ENCODE measurements around the gene POLR2A. TPM values are rescaled to one million over a fixed set of nuclear protein-coding genes. Genes with fewer than 3 reads are reported as not detected.
A peak's percentile ranks its signal among the peaks of the same experiment; 100 is the strongest.

The POLR2A gene
- polyA plus RNA-seq, 1 experiment, result 18.4 TPM

GRCh38 chr17:7544911-7545310 lies 60.7 kb downstream of the POLR2A start:
- ChIA-PET POLR2A (no interaction called here), CTCF (interaction anchor here (1.1 kb wide), 1 partner anchor 16 kb away, joined by 5 read pairs; no protein-coding TSS in a partner anchor)
- no peak for DNase-seq (ENCODE audit: low read depth, low spot score)
- Histone ChIP-seq H3K27ac (ENCODE audit: low read depth, low read length) (no peak overlapping the region), H3K4me3 (ENCODE audit: low read depth, low read length) (no peak overlapping the region), H3K27me3 (ENCODE audit: control insufficient read depth, insufficient read depth, low read length) (peaks cover 4% of the 10 kb centered on the region), H3K9me3 (ENCODE audit: control insufficient read depth, insufficient read depth, low read length) (no peaks in the 10 kb centered on the region; the same call in 1 of the 2 replicates)
- no peak for TF ChIP-seq CTCF (IDR thresholded peaks at IDR 0.05; ENCODE audit: low read depth, low read length)

GRCh38 chr17:7548585-7549400 lies 64.6 kb downstream of the POLR2A start, which contains the start of gene TNFSF12:
TNFSF12 (plus strand) TSS chr17:7549058; CDS start chr17:7549154, 96 bp downstream.
- H3K4me3 ChIP-seq (ENCODE audit: low read depth, low read length), result peak within 1 kb of the TSS; percentile 70
- no peak for TF ChIP-seq CTCF (IDR thresholded peaks at IDR 0.05; ENCODE audit: low read depth, low read length)
- H3K9me3 ChIP-seq (ENCODE audit: control insufficient read depth, insufficient read depth, low read length), result no peaks in the 10 kb centered on the region; the same call in 1 of the 2 replicates
- POLR2A ChIA-PET, result no interaction called here
- DNase-seq (ENCODE audit: low read depth, low spot score), result no peak
- CTCF ChIA-PET, result interaction anchor here (1.3 to 3.1 kb wide), 2 partner anchors 12 to 13 kb away, joined by 4 to 17 read pairs; partner anchors contain the start of gene SENP3
- peak within 1 kb of the TSS; percentile 21 for H3K27ac ChIP-seq (ENCODE audit: low read depth, low read length)
- no peaks in the 10 kb centered on the region for H3K27me3 ChIP-seq (ENCODE audit: control insufficient read depth, insufficient read depth, low read length)

Small RNA genes within 50 kb of the gene (small RNA-seq; reads per million reads assigned to genes)
- gene RF00019 (ENCODE audit: insufficient read length, low read depth), result not detected

Other genes with a start within 250 kb of the POLR2A start
- 5.1 and 8.2 TPM in 2 replicates for gene DVL2, start 249.8 kb upstream of the POLR2A start, polyA plus RNA-seq (2011; rRNA removed)
- 56.3 and 58.7 TPM in 2 replicates for gene PHF23, start 244.9 kb upstream of the POLR2A start, polyA plus RNA-seq (2011; rRNA removed)
- gene GABARAP, start 241.9 kb upstream of the POLR2A start, polyA plus RNA-seq (2011; rRNA removed), result 929 and 984 TPM in 2 replicates
- gene CTDNEP1, start 232.6 kb upstream of the POLR2A start, polyA plus RNA-seq (2011; rRNA removed), result 115 and 151 TPM in 2 replicates
- 25.9 and 28.0 TPM in 2 replicates for gene ELP5, start 232.2 kb upstream of the POLR2A start, polyA plus RNA-seq (2011; rRNA removed)
- gene CLDN7, start 221.9 kb upstream of the POLR2A start, polyA plus RNA-seq (2011; rRNA removed), result 0.84 and 1.0 TPM in 2 replicates
- 0.15 and 0.21 TPM in 2 replicates for gene SLC2A4, start 202.6 kb upstream of the POLR2A start, polyA plus RNA-seq (2011; rRNA removed)
- gene YBX2, start 189.7 kb upstream of the POLR2A start, polyA plus RNA-seq (2011; rRNA removed), result 0.02 TPM in 1 of 2 replicates, not detected in the other
- gene EIF5A, start 176.7 kb upstream of the POLR2A start, polyA plus RNA-seq (2011; rRNA removed), result 466 and 469 TPM in 2 replicates
- gene GPS2, start 169.0 kb upstream of the POLR2A start, polyA plus RNA-seq (2011; rRNA removed), result 21.5 and 22.2 TPM in 2 replicates
- 7.3 and 9.6 TPM in 2 replicates for gene NEURL4, start 155.0 kb upstream of the POLR2A start, polyA plus RNA-seq (2011; rRNA removed)
- 0.35 and 0.74 TPM in 2 replicates for gene ACAP1, start 147.8 kb upstream of the POLR2A start, polyA plus RNA-seq (2011; rRNA removed)
- 12.1 and 13.8 TPM in 2 replicates for gene KCTD11, start 132.2 kb upstream of the POLR2A start, polyA plus RNA-seq (2011; rRNA removed)
- gene TMEM95, start 129.2 kb upstream of the POLR2A start, polyA plus RNA-seq (2011; rRNA removed), result not detected in 2 replicates
- gene TNK1, start 103.3 kb upstream of the POLR2A start, polyA plus RNA-seq (2011; rRNA removed), result 0.22 and 0.25 TPM in 2 replicates
- 35.2 and 53.0 TPM in 2 replicates for gene PLSCR3, start 89.8 kb upstream of the POLR2A start, polyA plus RNA-seq (2011; rRNA removed)
- 83.8 and 104 TPM in 2 replicates for gene TMEM256, start 80.3 kb upstream of the POLR2A start, polyA plus RNA-seq (2011; rRNA removed)
- gene NLGN2, start 76.5 kb upstream of the POLR2A start, polyA plus RNA-seq (2011; rRNA removed), result 8.9 and 12.4 TPM in 2 replicates
- gene SPEM1, start 64.0 kb upstream of the POLR2A start, polyA plus RNA-seq (2011; rRNA removed), result not detected in 2 replicates
- not detected in 2 replicates for gene SPEM2, start 58.8 kb upstream of the POLR2A start, polyA plus RNA-seq (2011; rRNA removed)
- not detected in 2 replicates for gene SPEM3, start 55.5 kb upstream of the POLR2A start, polyA plus RNA-seq (2011; rRNA removed)
- 1.0 and 1.1 TPM in 2 replicates for gene TMEM102, start 48.9 kb upstream of the POLR2A start, polyA plus RNA-seq (2011; rRNA removed)
- 0.58 and 0.63 TPM in 2 replicates for gene FGF11, start 44.9 kb upstream of the POLR2A start, polyA plus RNA-seq (2011; rRNA removed)
- gene CHRNB1, start 39.3 kb upstream of the POLR2A start, polyA plus RNA-seq (2011; rRNA removed), result 5.3 and 6.3 TPM in 2 replicates
- gene ZBTB4, start 4.7 kb upstream of the POLR2A start, polyA plus RNA-seq (2011; rRNA removed), result 18.8 and 22.3 TPM in 2 replicates
- not detected in 2 replicates for gene SLC35G6, start 2.9 kb upstream of the POLR2A start, polyA plus RNA-seq (2011; rRNA removed)
- 26.0 and 27.1 TPM in 2 replicates for gene TNFSF12, start 64.7 kb downstream of the POLR2A start, polyA plus RNA-seq (2011; rRNA removed)
- 0.83 and 1.0 TPM in 2 replicates for gene TNFSF13, start 74.4 kb downstream of the POLR2A start, polyA plus RNA-seq (2011; rRNA removed)
- gene SENP3, start 77.6 kb downstream of the POLR2A start, polyA plus RNA-seq (2011; rRNA removed), result 67.6 and 73.4 TPM in 2 replicates
- gene CD68, start 95.3 kb downstream of the POLR2A start, polyA plus RNA-seq (2011; rRNA removed), result 34.1 and 39.6 TPM in 2 replicates
- 128 and 131 TPM in 2 replicates for gene MPDU1, start 99.5 kb downstream of the POLR2A start, polyA plus RNA-seq (2011; rRNA removed)
- 0.24 and 0.29 TPM in 2 replicates for gene SOX15, start 105.7 kb downstream of the POLR2A start, polyA plus RNA-seq (2011; rRNA removed)
- gene FXR2, start 130.5 kb downstream of the POLR2A start, polyA plus RNA-seq (2011; rRNA removed), result 24.6 and 29.4 TPM in 2 replicates
- gene SAT2, start 143.5 kb downstream of the POLR2A start, polyA plus RNA-seq (2011; rRNA removed), result 54.1 and 61.5 TPM in 2 replicates
- gene SHBG, start 145.8 kb downstream of the POLR2A start, polyA plus RNA-seq (2011; rRNA removed), result 0.35 and 0.50 TPM in 2 replicates
- 0.05 and 0.11 TPM in 2 replicates for gene ATP1B2, start 166.6 kb downstream of the POLR2A start, polyA plus RNA-seq (2011; rRNA removed)
- gene TP53, start 203.1 kb downstream of the POLR2A start, polyA plus RNA-seq (2011; rRNA removed), result 40.7 and 48.9 TPM in 2 replicates
- gene WRAP53, start 204.1 kb downstream of the POLR2A start, polyA plus RNA-seq (2011; rRNA removed), result 4.1 and 4.5 TPM in 2 replicates
- 7.2 and 7.7 TPM in 2 replicates for gene EFNB3, start 220.8 kb downstream of the POLR2A start, polyA plus RNA-seq (2011; rRNA removed)
- 0.04 and 0.06 TPM in 2 replicates for gene DNAH2, start 233.4 kb downstream of the POLR2A start, polyA plus RNA-seq (2011; rRNA removed)

All from AG04450 (cell line).